HG03175 (cell line): ENCODE measurements around the gene LDLRAD4.
"Not testable (repeated sequence)": the region's sequence is repeated elsewhere in the genome, so short reads cannot be mapped to it uniquely, and the experiment has no call there.

Source experiments
- ATAC-seq: cut with Tn5 transposase; IDR thresholded peaks from one replicate; pipeline ENCODE4 v1.9.1; 2021; ENCODE audit warnings: mild to moderate bottlenecking, moderate library complexity; ENCODE audit not compliant: unreplicated experiment

LDLRAD4 gene

GRCh38 chr18:13688191-13689136 is 469.9 kb downstream of the LDLRAD4 start:
- ATAC-seq, result no peak

- not testable (repeated sequence) for ATAC-seq
These were observed 471.5 kb downstream of the LDLRAD4 start for GRCh38 chr18:13690060-13690459.

- not testable (repeated sequence) for ATAC-seq
These were observed 476.8 kb downstream of the LDLRAD4 start for GRCh38 chr18:13695337-13695736.

- ATAC-seq, result no peak
These were observed 478.4 kb downstream of the LDLRAD4 start for GRCh38 chr18:13696961-13697360.

- no peak for ATAC-seq
These were observed 481.6 kb downstream of the LDLRAD4 start for GRCh38 chr18:13700153-13700552.
